Upper lobe of left lung (tissue), 6 donors: ENCODE data around the gene UST. TPM values are rescaled to one million over a fixed set of nuclear protein-coding genes. Genes with fewer than 3 reads are reported as not detected.
"Not testable (repeated sequence)": the region's sequence is repeated elsewhere in the genome, so short reads cannot be mapped to it uniquely, and the experiment has no call there.

ENCODE experiments used
- ATAC-seq, 2 donors: fragments of 200-7000 bp; cut with Tn5 transposase; one replicate each; pipeline ENCODE4 v1.9.1; 2022; ENCODE audit warnings: mild to moderate bottlenecking in 2 of 2, moderate library complexity in 2 of 2; ENCODE audit not compliant: low FRiP score in 2 of 2
- DNase-seq, 2 donors: peaks; one replicate each; pipeline ENCODE4 v3.0.0-alpha.2; 2019 to 2020
- H3K27ac ChIP-seq, 4 donors: fragments of 200-600 bp; sonication (generic); one replicate each; pipeline ENCODE4 v1.5.1; 2016 to 2019
- H3K27me3 ChIP-seq, 4 donors: fragments of 200-600 bp; sonication (generic); one replicate each; pipeline ENCODE4 v1.5.1; 2017 to 2019
- H3K36me3 ChIP-seq, 4 donors: fragments of 200-600 bp; sonication (generic); one replicate each; pipeline ENCODE4 v1.5.1; 2016 to 2019
- H3K4me1 ChIP-seq, 4 donors: fragments of 200-600 bp; sonication (generic); one replicate each; pipeline ENCODE4 v1.5.1; 2018 to 2019
- H3K4me3 ChIP-seq, 4 donors: fragments of 200-600 bp; sonication (generic); one replicate each; pipeline ENCODE4 v1.5.1; 2017 to 2019; ENCODE audit warnings: mild to moderate bottlenecking in 2 of 4, moderate library complexity in 1 of 4
- H3K9me3 ChIP-seq, 4 donors: fragments of 200-600 bp; sonication (generic); one replicate each; pipeline ENCODE4 v1.5.1; 2018 to 2019
- EP300 ChIP-seq, 4 donors: sonication (generic); formaldehyde crosslinking; IDR thresholded peaks; one replicate each; pipeline ENCODE4 v1.5.1; 2017; ENCODE audit warnings: antibody characterized with exemption in 4 of 4, control low read depth in 2 of 4
- POLR2A ChIP-seq, 4 donors: fragments of 450-650 bp; IDR thresholded peaks; one replicate each; pipeline ENCODE4 v1.5.1; 2016 to 2017; ENCODE audit warnings: antibody characterized with exemption in 4 of 4, mild to moderate bottlenecking in 2 of 4
- POLR2AphosphoS5 ChIP-seq, 2 donors: sonication (generic); formaldehyde crosslinking; IDR thresholded peaks; one replicate each; pipeline ENCODE4 v1.5.1; 2017; ENCODE audit warnings: antibody characterized with exemption in 2 of 2
- WGBS, 2 donors: methylation state at CpG; one replicate each; pipeline ENCODE4 v1.1.5; 2017 to 2018; 5-methylcytosine and 5-hydroxymethylcytosine counted together
- total RNA-seq, 6 donors: library from RNA; depleted of rRNA in 4 of 6; stranded (reverse); fragments of >200 nt in 4 of 6; gene quantifications; one replicate each; pipeline versions ENCODE4 v1.1.0 to v1.2.1, GENCODE V29; 2016 to 2021
- TF ChIP-seq, protein P1 (sequence below), 6 experiments: fragments of 450-650 bp in 4 of 6; fragments of 200-600 bp in 2 of 6; sonication (generic) in 2 of 6; IDR thresholded peaks; one replicate each; pipeline ENCODE4 v1.5.1; 2016 to 2019; ENCODE audit warnings: antibody characterized with exemption in 6 of 6
- donor health status: DM: no; HTN: no; CAD: no; lungs with moderate emphysema.
- donor health status: DM: no; HTN: yes; CAD: no; lungs with severe emphysema.

UST gene
- total RNA-seq, 6 donors from 2014 or later, result 10.2 to 21.6 (median 14.2) TPM

DNA sequence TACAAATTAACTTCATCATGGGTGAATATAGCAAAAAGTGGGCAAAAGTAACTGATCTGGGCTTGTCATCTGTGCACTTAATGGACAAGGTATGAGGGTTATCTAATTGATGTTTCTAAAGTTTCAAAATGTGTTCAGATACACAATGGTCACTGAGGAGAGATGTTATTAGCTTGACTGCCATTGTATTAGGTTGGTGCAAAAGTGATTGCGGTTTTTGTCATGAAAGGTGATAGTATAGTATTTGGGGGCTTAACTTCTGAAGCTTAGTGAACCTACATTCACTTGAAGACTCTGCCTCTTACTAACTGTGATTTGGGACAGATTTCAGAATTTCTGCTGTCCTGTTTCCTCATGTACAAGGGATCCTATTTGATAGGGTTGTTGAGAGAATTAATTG, 159.6 kb downstream of the UST start:
- no peaks in the 10 kb centered on the region for H3K9me3 ChIP-seq
- TF ChIP-seq POLR2AphosphoS5 (IDR thresholded peaks at IDR 0.05) (no peak), POLR2A (IDR thresholded peaks at IDR 0.05) (no peak), EP300 (IDR thresholded peaks at IDR 0.05) (no peak)
- TF ChIP-seq, protein P1, sequence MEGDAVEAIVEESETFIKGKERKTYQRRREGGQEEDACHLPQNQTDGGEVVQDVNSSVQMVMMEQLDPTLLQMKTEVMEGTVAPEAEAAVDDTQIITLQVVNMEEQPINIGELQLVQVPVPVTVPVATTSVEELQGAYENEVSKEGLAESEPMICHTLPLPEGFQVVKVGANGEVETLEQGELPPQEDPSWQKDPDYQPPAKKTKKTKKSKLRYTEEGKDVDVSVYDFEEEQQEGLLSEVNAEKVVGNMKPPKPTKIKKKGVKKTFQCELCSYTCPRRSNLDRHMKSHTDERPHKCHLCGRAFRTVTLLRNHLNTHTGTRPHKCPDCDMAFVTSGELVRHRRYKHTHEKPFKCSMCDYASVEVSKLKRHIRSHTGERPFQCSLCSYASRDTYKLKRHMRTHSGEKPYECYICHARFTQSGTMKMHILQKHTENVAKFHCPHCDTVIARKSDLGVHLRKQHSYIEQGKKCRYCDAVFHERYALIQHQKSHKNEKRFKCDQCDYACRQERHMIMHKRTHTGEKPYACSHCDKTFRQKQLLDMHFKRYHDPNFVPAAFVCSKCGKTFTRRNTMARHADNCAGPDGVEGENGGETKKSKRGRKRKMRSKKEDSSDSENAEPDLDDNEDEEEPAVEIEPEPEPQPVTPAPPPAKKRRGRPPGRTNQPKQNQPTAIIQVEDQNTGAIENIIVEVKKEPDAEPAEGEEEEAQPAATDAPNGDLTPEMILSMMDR (IDR thresholded peaks at IDR 0.05), result no peak

DNA sequence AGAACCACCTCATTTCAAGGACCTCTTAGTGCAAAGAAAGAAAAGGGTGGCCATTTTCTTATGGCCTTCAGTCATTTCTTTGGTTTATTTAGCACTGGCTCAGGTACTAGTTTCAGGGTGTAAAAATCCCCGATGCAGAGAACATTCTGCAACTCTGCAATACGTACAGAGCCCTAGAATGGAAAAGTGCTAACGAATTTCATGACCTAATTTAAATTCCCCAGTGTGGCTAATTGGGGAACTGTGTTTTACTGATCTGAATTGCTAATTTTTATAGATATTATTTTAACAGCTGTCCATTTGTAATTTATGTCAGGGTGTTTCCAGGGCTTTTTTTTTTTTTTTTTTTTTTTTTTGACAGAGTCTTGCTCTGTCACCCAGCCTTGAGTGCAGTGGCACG, 160.7 kb downstream of the UST start:
- no peak for ATAC-seq

More for the DNA sequence above, 159.6 kb downstream of the UST start:
- no peak overlapping the region for H3K27ac ChIP-seq
- no peaks in the 10 kb centered on the region for H3K36me3 ChIP-seq
- H3K27me3 ChIP-seq, result no peaks in the 10 kb centered on the region
- no peak overlapping the region for H3K4me3 ChIP-seq
- H3K4me1 ChIP-seq, result no peaks in the 10 kb centered on the region
- ATAC-seq (no peak), DNase-seq (no peak)
- 93 to 100% methylated on average over 1 of the region's 1 CpG for WGBS, 2 donors

DNA sequence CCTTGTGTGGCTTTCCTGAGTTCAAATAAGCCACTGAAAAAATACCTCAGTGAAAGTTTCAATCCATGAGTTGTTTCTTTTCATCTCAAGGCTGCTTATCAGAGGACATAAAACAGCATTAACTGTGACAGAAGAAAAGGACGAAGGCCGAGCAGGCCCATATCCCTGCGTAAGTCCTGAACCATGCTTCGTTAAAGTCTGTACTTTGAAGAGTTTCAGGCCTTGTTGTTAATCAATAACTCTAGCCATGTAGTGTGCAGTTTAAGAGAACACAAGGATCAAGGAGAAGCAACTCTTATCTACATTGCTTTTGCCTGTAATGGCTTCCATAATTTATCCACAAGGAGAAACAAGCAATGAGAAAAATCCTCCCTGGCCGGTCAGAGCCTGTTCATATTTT, 165.4 kb downstream of the UST start:
- 83 to 88% methylated on average over 5 of the region's 5 CpGs for WGBS, 2 donors
- no peak for ATAC-seq
- Histone ChIP-seq H3K4me3 (no peak overlapping the region), H3K27me3 (no peaks in the 10 kb centered on the region), H3K4me1 (no peaks in the 10 kb centered on the region), H3K9me3 (no peaks in the 10 kb centered on the region), H3K36me3 (no peaks in the 10 kb centered on the region), H3K27ac (no peak overlapping the region)
- DNase-seq, result no peak
- TF ChIP-seq, protein P1 (IDR thresholded peaks at IDR 0.05), result no peak
- no peak for TF ChIP-seq POLR2AphosphoS5 (IDR thresholded peaks at IDR 0.05)
- TF ChIP-seq POLR2A (IDR thresholded peaks at IDR 0.05), result no peak
- no peak for TF ChIP-seq EP300 (IDR thresholded peaks at IDR 0.05)

More for the DNA sequence above, 160.7 kb downstream of the UST start:
- no peaks in the 10 kb centered on the region for H3K4me1 ChIP-seq
- TF ChIP-seq, protein P1 (IDR thresholded peaks at IDR 0.05), result no peak
- TF ChIP-seq POLR2A (IDR thresholded peaks at IDR 0.05) (no peak), EP300 (IDR thresholded peaks at IDR 0.05) (no peak), POLR2AphosphoS5 (IDR thresholded peaks at IDR 0.05) (no peak)
- no peak for DNase-seq
- WGBS, 2 donors, result 92 to 93% methylated on average over 4 of the region's 4 CpGs
- H3K36me3 ChIP-seq, result no peaks in the 10 kb centered on the region
- H3K27ac ChIP-seq, result no peak overlapping the region
- H3K4me3 ChIP-seq, result no peak overlapping the region
- H3K9me3 ChIP-seq, result no peaks in the 10 kb centered on the region
- H3K27me3 ChIP-seq, result no peaks in the 10 kb centered on the region

DNA sequence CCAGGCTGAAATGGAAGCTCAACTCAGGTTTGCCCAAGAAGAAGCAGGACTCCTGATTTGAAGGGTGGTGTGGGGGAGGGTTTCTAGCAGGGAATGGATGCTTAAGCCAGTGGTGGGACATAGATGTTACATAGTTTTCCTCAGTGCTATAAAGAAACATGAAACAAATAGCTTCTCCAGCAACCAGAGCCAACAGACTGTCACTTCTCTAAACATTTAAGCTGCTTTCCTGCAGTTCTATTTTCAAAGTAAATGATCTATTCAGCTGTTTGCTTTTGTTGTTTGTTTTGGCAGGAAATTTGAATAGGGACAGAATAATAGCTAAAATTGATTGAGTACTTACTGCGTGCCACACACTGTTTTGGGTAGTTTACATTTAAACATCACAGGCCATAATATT, 169.0 kb downstream of the UST start:
- DNase-seq, result no peak
- TF ChIP-seq POLR2AphosphoS5 (IDR thresholded peaks at IDR 0.05) (no peak), EP300 (IDR thresholded peaks at IDR 0.05) (no peak)
- TF ChIP-seq, protein P1 (IDR thresholded peaks at IDR 0.05), result no peak
- WGBS, 2 donors, result 44 to 52% methylated on average over 1 of the region's 1 CpG
- Histone ChIP-seq H3K4me1 (no peaks in the 10 kb centered on the region), H3K27me3 (no peaks in the 10 kb centered on the region), H3K9me3 (no peaks in the 10 kb centered on the region), H3K27ac (no peak overlapping the region), H3K36me3 (no peaks in the 10 kb centered on the region), H3K4me3 (no peak overlapping the region)
- ATAC-seq, result no peak

DNA sequence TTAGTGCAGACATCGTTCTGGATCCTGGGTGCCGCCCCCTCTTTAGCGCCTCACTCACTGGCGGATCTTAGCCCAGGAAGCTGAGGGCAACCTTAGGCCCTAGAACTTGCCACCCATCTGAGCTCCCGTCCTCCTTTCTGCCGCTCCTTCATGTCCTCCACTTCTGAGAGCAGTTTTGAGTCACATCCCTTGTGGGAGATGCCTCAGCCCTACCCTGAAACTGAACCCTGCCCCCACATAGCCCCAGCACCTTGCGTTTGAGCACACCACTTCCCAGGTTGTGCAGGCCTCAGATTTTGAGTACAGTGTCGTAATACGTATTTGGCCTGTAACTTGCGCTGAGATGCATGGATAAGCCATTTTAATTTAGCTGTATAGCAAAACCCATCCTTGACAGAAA, 169.7 kb downstream of the UST start:
- H3K4me3 ChIP-seq, DNase-seq, H3K27me3 ChIP-seq, H3K27ac ChIP-seq, H3K4me1 ChIP-seq, ATAC-seq, H3K9me3 ChIP-seq, H3K36me3 ChIP-seq: not testable (repeated sequence)
- 88 to 93% methylated on average over 10 of the region's 10 CpGs for WGBS, 2 donors
